ENCODE data around the gene PTDSS2. TPM values are rescaled to one million over a fixed set of nuclear protein-coding genes. Genes with fewer than 3 reads are reported as not detected.
A peak's percentile ranks its signal among the peaks of the same experiment; 100 is the strongest.

Gene PTDSS2
- total and polyA plus RNA-seq, 2 of the 4 experiments (the other 2 are of a cell fraction) = 23.5 to 26.6 TPM

DNA sequence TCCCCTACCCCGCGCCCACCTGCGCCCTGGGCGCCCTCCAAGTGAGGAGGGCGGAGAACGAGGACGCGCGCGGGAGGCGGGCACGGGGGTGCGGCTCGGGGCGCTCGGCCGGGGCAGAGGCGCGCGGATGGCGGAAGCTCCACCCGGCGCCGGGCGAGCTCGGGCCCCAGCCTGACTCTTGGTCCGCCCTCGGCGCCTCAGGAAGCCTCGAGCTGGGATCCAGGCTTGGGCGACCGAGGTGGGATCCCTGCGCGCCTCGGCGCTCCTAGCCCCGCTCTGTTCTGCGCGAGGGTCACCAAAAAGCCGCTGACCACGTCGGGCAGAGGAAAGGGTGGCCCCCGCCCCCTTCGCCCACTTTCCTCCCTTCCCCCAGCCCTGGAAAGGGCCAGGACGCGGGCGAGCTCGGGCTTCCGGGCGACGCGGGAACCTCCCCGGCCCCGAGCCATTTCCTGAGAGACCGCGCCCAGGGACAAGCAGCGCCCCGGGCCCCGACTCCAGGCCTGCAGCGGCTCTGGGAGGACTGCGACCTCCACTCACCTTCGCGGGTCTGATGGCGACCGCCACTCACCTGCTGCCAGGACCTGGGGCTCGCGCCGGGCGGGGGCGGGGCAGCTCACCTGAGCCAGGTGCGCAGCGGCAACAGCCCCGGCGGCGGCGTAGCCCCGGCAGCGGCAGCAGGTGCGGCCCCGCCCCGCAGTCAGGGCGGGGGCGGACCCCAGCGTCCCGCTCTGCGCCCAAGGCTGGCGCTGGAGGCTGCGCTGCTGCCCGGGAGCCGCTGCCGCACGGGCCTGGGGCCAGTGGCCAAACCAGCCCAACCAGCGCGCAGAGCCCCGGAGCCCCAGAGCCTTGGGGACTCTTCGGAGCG lies 33.1 kb upstream of the PTDSS2 start:
- Histone ChIP-seq H3K18ac (ENCODE audit: low read depth, low read length) (no peak overlapping the region), H3K9me3 (ENCODE audit: control insufficient read depth, insufficient read depth, low read length) (no peaks in the 10 kb centered on the region), H3K4ac (ENCODE audit: low read depth, low read length) (peak overlapping the region; percentile 61; the same call in 1 of the 2 replicates), H3K56ac (ENCODE audit: extremely low read depth, insufficient read depth, low read length) (no peak overlapping the region; the same call in 1 of the 2 replicates), H3K36me3 (ENCODE audit: control insufficient read depth, insufficient read depth, low read length) (no peaks in the 10 kb centered on the region), H3K27me3 (ENCODE audit: control insufficient read depth, insufficient read depth, low read length) (peaks cover 38% of the 10 kb centered on the region), H3K79me1 (ENCODE audit: low read depth in 1 of 2, low read length in 2 of 2) (no peaks in the 10 kb centered on the region), H2BK15ac (ENCODE audit: low read depth, low read length) (no peak overlapping the region), H4K91ac (ENCODE audit: insufficient read depth, low read depth, low read length) (no peak overlapping the region), H4K20me1 (ENCODE audit: insufficient read depth, low read length) (no peaks in the 10 kb centered on the region), H2BK20ac (ENCODE audit: low read depth, low read length) (no peak overlapping the region), H3K14ac (replicated peaks; ENCODE audit: low read depth, low read length) (no peak overlapping the region; the same call in 1 of the 2 replicates), H2BK5ac (ENCODE audit: low read depth, low read length, poor library complexity, severe bottlenecking) (no peak overlapping the region), H3K4me2 (ENCODE audit: low read depth, low read length) (peak overlapping the region; percentile 76), H3K23ac (ENCODE audit: low read depth, low read length) (no peak overlapping the region), H3K27ac (ENCODE audit: insufficient read depth, low read length) (no peak overlapping the region), H3K9me1 (ENCODE audit: insufficient read depth, low read length) (0 out of 2 replicates have a peak, but pooled peaks cover 5% of the 10 kb centered on the region), H4K5ac (ENCODE audit: low read depth, low read length) (peak overlapping the region; percentile 62), H3K4me3 (ENCODE audit: insufficient read depth, low read depth, low read length) (peak overlapping the region; percentile 41), H2AFZ (replicated peaks; ENCODE audit: low read length, poor library complexity) (peak overlapping the region; percentile 92), H2AK5ac (ENCODE audit: low read depth, low read length) (no peak overlapping the region), H3K4me1 (ENCODE audit: control insufficient read depth, insufficient read depth, low read length) (peaks cover 14% of the 10 kb centered on the region), H2BK120ac (ENCODE audit: low read depth, low read length) (no peak overlapping the region), H2AK9ac (replicated peaks; ENCODE audit: low read depth, low read length, poor library complexity) (peak overlapping the region; percentile 81), H3K9ac (ENCODE audit: low read depth, low read length) (peak overlapping the region; percentile 48; the same call in 1 of the 2 replicates), H4K8ac (ENCODE audit: low read depth in 2 of 2, low read length in 2 of 2) (peak overlapping the region in 1 of 2 experiments; percentile 86; a peak in 2 of 4 replicates)
- intact Hi-C loops (cut with micrococcal nuclease) = no loop called here
- CTCF ChIA-PET = no interaction called here
- in situ Hi-C loops (cut with MboI; ENCODE audit: low sequenced_read_pairs) = no loop called here
- no TSS peak for BruUV-seq (replicated peaks)
- dilution Hi-C loops (cut with HindIII; ENCODE audit: low sequenced_read_pairs, unreplicated experiment) = no loop called here
- POLR2A ChIA-PET (ENCODE audit: unreplicated experiment) = no interaction called here
- ATAC-seq (ENCODE audit: low read depth) = peak; percentile 71
- 2% methylated on average over 53 of the region's 97 CpGs; no CpG with 5 or more reads in 1 of the 2 experiments for WGBS, 2 experiments (ENCODE audit: extremely low coverage in 2 of 2, insufficient read length in 1 of 2)
- TF ChIP-seq MAZ (IDR thresholded peaks at IDR 0.05; ENCODE audit: borderline replicate concordance, low read depth, low read length) (no peak), NFE2L2 (IDR thresholded peaks at IDR 0.05; ENCODE audit: low read depth, low read length) (no peak), BHLHE40 (IDR thresholded peaks at IDR 0.05; ENCODE audit: low read depth, low read length) (no peak), SMC3 (IDR thresholded peaks at IDR 0.05; ENCODE audit: low read depth, low read length) (no peak), CEBPB (IDR thresholded peaks at IDR 0.05; ENCODE audit: low read depth, low read length) (no peak), CHD1 (IDR thresholded peaks at IDR 0.05; ENCODE audit: low read depth, low read length) (no peak), MXI1 (IDR thresholded peaks at IDR 0.05; ENCODE audit: borderline replicate concordance, low read depth, low read length) (no peak), POLR2A (IDR thresholded peaks at IDR 0.05; ENCODE audit: low read depth, low read length) (no peak), RCOR1 (IDR thresholded peaks at IDR 0.05; ENCODE audit: insufficient replicate concordance, low read length) (no peak)
- TF ChIP-seq, protein P1, sequence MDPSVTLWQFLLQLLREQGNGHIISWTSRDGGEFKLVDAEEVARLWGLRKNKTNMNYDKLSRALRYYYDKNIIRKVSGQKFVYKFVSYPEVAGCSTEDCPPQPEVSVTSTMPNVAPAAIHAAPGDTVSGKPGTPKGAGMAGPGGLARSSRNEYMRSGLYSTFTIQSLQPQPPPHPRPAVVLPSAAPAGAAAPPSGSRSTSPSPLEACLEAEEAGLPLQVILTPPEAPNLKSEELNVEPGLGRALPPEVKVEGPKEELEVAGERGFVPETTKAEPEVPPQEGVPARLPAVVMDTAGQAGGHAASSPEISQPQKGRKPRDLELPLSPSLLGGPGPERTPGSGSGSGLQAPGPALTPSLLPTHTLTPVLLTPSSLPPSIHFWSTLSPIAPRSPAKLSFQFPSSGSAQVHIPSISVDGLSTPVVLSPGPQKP (IDR thresholded peaks at IDR 0.05; ENCODE audit: borderline replicate concordance, low read depth, low read length) = no peak
- TF ChIP-seq, protein P2, sequence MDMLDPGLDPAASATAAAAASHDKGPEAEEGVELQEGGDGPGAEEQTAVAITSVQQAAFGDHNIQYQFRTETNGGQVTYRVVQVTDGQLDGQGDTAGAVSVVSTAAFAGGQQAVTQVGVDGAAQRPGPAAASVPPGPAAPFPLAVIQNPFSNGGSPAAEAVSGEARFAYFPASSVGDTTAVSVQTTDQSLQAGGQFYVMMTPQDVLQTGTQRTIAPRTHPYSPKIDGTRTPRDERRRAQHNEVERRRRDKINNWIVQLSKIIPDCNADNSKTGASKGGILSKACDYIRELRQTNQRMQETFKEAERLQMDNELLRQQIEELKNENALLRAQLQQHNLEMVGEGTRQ (IDR thresholded peaks at IDR 0.05; ENCODE audit: low read depth, low read length) = no peak
- TF ChIP-seq, protein P3, sequence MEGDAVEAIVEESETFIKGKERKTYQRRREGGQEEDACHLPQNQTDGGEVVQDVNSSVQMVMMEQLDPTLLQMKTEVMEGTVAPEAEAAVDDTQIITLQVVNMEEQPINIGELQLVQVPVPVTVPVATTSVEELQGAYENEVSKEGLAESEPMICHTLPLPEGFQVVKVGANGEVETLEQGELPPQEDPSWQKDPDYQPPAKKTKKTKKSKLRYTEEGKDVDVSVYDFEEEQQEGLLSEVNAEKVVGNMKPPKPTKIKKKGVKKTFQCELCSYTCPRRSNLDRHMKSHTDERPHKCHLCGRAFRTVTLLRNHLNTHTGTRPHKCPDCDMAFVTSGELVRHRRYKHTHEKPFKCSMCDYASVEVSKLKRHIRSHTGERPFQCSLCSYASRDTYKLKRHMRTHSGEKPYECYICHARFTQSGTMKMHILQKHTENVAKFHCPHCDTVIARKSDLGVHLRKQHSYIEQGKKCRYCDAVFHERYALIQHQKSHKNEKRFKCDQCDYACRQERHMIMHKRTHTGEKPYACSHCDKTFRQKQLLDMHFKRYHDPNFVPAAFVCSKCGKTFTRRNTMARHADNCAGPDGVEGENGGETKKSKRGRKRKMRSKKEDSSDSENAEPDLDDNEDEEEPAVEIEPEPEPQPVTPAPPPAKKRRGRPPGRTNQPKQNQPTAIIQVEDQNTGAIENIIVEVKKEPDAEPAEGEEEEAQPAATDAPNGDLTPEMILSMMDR (conservative IDR thresholded peaks at IDR 0.05; ENCODE audit: low read depth, low read length) = no peak
- no peak for DNase-seq
